ENCODE data around the gene SERPINA4. TPM values are rescaled to one million over a fixed set of nuclear protein-coding genes. Genes with fewer than 3 reads are reported as not detected.

SERPINA4 gene
- total and polyA plus RNA-seq, 2 experiments from 2014 or later = not detected

DNA sequence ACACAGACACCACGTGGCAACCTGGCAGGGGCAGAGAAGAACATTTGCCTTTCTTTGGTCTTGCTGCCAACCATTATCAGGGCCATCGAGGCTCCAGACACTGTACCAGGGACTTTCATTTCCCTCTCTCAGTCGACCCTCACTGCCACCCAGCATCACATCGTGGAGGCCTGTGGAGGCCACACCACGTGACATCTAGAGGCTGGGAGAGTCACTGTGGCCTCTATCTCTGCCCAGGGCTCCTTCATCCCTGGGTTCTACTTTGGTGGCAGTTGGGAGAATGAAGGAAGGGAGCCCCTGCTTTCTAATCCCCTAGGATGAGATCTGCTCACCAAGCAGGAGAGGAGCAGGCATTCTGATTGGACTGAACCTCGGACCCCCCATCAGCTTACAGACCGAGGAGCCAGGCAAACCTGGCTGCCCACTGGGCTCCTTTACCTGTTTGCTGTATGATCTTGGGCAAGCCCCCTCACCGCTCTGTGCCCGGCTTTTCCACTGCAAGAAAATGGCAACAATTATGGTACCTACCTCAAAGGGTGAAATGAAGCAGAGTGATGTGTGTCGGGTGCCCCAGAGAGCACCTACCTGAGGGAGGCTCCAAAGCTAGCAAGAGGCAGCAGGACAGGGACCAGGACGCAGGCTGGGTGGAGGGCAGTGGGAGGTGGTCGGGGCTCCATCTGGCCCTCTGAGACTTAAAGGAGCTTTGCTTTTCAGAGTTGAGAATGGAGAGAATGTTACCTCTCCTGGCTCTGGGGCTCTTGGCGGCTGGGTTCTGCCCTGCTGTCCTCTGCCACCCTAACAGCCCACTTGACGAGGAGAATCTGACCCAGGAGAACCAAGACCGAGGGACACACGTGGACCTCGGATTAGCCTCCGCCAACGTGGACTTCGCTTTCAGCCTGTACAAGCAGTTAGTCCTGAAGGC, 52.7 kb downstream of the SERPINA4 start (continued):
- TF ChIP-seq, protein P1, sequence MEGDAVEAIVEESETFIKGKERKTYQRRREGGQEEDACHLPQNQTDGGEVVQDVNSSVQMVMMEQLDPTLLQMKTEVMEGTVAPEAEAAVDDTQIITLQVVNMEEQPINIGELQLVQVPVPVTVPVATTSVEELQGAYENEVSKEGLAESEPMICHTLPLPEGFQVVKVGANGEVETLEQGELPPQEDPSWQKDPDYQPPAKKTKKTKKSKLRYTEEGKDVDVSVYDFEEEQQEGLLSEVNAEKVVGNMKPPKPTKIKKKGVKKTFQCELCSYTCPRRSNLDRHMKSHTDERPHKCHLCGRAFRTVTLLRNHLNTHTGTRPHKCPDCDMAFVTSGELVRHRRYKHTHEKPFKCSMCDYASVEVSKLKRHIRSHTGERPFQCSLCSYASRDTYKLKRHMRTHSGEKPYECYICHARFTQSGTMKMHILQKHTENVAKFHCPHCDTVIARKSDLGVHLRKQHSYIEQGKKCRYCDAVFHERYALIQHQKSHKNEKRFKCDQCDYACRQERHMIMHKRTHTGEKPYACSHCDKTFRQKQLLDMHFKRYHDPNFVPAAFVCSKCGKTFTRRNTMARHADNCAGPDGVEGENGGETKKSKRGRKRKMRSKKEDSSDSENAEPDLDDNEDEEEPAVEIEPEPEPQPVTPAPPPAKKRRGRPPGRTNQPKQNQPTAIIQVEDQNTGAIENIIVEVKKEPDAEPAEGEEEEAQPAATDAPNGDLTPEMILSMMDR (conservative IDR thresholded peaks at IDR 0.05; ENCODE audit: low read depth in 2 of 2) = no peak
- TF ChIP-seq, protein P2, sequence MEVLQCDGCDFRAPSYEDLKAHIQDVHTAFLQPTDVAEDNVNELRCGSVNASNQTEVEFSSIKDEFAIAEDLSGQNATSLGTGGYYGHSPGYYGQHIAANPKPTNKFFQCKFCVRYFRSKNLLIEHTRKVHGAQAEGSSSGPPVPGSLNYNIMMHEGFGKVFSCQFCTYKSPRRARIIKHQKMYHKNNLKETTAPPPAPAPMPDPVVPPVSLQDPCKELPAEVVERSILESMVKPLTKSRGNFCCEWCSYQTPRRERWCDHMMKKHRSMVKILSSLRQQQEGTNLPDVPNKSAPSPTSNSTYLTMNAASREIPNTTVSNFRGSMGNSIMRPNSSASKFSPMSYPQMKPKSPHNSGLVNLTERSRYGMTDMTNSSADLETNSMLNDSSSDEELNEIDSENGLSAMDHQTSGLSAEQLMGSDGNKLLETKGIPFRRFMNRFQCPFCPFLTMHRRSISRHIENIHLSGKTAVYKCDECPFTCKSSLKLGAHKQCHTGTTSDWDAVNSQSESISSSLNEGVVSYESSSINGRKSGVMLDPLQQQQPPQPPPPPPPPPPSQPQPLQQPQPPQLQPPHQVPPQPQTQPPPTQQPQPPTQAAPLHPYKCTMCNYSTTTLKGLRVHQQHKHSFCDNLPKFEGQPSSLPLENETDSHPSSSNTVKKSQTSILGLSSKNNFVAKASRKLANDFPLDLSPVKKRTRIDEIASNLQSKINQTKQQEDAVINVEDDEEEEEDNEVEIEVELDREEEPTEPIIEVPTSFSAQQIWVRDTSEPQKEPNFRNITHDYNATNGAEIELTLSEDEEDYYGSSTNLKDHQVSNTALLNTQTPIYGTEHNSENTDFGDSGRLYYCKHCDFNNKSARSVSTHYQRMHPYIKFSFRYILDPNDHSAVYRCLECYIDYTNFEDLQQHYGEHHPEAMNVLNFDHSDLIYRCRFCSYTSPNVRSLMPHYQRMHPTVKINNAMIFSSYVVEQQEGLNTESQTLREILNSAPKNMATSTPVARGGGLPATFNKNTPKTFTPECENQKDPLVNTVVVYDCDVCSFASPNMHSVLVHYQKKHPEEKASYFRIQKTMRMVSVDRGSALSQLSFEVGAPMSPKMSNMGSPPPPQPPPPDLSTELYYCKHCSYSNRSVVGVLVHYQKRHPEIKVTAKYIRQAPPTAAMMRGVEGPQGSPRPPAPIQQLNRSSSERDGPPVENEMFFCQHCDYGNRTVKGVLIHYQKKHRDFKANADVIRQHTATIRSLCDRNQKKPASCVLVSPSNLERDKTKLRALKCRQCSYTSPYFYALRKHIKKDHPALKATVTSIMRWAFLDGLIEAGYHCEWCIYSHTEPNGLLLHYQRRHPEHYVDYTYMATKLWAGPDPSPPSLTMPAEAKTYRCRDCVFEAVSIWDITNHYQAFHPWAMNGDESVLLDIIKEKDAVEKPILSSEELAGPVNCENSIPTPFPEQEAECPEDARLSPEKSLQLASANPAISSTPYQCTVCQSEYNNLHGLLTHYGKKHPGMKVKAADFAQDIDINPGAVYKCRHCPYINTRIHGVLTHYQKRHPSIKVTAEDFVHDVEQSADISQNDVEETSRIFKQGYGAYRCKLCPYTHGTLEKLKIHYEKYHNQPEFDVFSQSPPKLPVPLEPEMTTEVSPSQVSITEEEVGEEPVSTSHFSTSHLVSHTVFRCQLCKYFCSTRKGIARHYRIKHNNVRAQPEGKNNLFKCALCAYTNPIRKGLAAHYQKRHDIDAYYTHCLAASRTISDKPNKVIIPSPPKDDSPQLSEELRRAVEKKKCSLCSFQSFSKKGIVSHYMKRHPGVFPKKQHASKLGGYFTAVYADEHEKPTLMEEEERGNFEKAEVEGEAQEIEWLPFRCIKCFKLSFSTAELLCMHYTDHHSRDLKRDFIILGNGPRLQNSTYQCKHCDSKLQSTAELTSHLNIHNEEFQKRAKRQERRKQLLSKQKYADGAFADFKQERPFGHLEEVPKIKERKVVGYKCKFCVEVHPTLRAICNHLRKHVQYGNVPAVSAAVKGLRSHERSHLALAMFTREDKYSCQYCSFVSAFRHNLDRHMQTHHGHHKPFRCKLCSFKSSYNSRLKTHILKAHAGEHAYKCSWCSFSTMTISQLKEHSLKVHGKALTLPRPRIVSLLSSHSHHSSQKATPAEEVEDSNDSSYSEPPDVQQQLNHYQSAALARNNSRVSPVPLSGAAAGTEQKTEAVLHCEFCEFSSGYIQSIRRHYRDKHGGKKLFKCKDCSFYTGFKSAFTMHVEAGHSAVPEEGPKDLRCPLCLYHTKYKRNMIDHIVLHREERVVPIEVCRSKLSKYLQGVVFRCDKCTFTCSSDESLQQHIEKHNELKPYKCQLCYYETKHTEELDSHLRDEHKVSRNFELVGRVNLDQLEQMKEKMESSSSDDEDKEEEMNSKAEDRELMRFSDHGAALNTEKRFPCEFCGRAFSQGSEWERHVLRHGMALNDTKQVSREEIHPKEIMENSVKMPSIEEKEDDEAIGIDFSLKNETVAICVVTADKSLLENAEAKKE (CRISPR knock-in tag; IDR thresholded peaks at IDR 0.05) = no peak
- no peak for TF ChIP-seq STAT1 (IDR thresholded peaks at IDR 0.05; ENCODE audit: unreplicated experiment)
- no peak for TF ChIP-seq EZH2 (IDR thresholded peaks at IDR 0.05; ENCODE audit: low read depth, unreplicated experiment)

DNA sequence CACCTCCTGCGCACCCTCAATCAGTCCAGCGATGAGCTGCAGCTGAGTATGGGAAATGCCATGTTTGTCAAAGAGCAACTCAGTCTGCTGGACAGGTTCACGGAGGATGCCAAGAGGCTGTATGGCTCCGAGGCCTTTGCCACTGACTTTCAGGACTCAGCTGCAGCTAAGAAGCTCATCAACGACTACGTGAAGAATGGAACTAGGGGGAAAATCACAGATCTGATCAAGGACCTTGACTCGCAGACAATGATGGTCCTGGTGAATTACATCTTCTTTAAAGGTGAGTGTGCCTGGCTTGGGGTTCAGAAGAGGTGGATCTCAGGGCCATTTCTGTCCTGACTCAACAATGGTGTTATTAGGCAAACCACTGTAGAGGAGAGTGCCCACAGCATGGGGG, 53.6 kb downstream of the SERPINA4 start:
- Mint-ChIP-seq H3K4me3 (no peak overlapping the region), H3K36me3 (ENCODE audit: low read depth) (peaks cover 13% of the 10 kb centered on the region; the same call in 2 of the 3 replicates), H3K27ac (no peak overlapping the region), H3K4me1 (peaks cover 5% of the 10 kb centered on the region; the same call in 1 of the 3 replicates), H3K9me3 (peaks cover 34% of the 10 kb centered on the region), H3K27me3 (ENCODE audit: insufficient read depth, low read depth, poor library complexity) (peaks cover 5% of the 10 kb centered on the region)
- Histone ChIP-seq H3K9me2 (ENCODE audit: insufficient read depth) (no peaks in the 10 kb centered on the region), H3K4me1 (ENCODE audit: insufficient read depth) (no peaks in the 10 kb centered on the region), H3K4me2 (no peak overlapping the region), H3K4me3 (no peak overlapping the region), H3K36me3 (ENCODE audit: insufficient read depth) (no peaks in the 10 kb centered on the region), H3K79me2 (replicated peaks; ENCODE audit: insufficient read depth) (no peaks in the 10 kb centered on the region), H3F3A (replicated peaks; ENCODE audit: low read depth) (no peaks in the 10 kb centered on the region), H3K27me3 (ENCODE audit: insufficient read depth) (no peaks in the 10 kb centered on the region), H4K20me1 (replicated peaks; ENCODE audit: insufficient read depth) (no peaks in the 10 kb centered on the region), H3K27ac (ENCODE audit: low read depth) (no peak overlapping the region), H2AFZ (no peak overlapping the region)
- DNase-seq (ENCODE audit: low spot score) = no peak
- no peak for ATAC-seq
- TF ChIP-seq EZH2 (IDR thresholded peaks at IDR 0.05; ENCODE audit: low read depth, unreplicated experiment) = no peak
- TF ChIP-seq, protein P3, sequence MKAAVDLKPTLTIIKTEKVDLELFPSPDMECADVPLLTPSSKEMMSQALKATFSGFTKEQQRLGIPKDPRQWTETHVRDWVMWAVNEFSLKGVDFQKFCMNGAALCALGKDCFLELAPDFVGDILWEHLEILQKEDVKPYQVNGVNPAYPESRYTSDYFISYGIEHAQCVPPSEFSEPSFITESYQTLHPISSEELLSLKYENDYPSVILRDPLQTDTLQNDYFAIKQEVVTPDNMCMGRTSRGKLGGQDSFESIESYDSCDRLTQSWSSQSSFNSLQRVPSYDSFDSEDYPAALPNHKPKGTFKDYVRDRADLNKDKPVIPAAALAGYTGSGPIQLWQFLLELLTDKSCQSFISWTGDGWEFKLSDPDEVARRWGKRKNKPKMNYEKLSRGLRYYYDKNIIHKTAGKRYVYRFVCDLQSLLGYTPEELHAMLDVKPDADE (IDR thresholded peaks at IDR 0.05) = no peak
- no peak for TF ChIP-seq CREB1 (CRISPR knock-in tag; IDR thresholded peaks at IDR 0.05; ENCODE audit: low read depth)
- TF ChIP-seq, protein P4, sequence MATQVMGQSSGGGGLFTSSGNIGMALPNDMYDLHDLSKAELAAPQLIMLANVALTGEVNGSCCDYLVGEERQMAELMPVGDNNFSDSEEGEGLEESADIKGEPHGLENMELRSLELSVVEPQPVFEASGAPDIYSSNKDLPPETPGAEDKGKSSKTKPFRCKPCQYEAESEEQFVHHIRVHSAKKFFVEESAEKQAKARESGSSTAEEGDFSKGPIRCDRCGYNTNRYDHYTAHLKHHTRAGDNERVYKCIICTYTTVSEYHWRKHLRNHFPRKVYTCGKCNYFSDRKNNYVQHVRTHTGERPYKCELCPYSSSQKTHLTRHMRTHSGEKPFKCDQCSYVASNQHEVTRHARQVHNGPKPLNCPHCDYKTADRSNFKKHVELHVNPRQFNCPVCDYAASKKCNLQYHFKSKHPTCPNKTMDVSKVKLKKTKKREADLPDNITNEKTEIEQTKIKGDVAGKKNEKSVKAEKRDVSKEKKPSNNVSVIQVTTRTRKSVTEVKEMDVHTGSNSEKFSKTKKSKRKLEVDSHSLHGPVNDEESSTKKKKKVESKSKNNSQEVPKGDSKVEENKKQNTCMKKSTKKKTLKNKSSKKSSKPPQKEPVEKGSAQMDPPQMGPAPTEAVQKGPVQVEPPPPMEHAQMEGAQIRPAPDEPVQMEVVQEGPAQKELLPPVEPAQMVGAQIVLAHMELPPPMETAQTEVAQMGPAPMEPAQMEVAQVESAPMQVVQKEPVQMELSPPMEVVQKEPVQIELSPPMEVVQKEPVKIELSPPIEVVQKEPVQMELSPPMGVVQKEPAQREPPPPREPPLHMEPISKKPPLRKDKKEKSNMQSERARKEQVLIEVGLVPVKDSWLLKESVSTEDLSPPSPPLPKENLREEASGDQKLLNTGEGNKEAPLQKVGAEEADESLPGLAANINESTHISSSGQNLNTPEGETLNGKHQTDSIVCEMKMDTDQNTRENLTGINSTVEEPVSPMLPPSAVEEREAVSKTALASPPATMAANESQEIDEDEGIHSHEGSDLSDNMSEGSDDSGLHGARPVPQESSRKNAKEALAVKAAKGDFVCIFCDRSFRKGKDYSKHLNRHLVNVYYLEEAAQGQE (IDR thresholded peaks at IDR 0.05; ENCODE audit: unreplicated experiment) = no peak
- TF ChIP-seq, protein P1 (conservative IDR thresholded peaks at IDR 0.05; ENCODE audit: low read depth in 2 of 2) = no peak

Measured in GM23338 (cell line).